T-cell (primary cell): ENCODE results near the gene ATAD3A. TPM values are rescaled to one million over a fixed set of nuclear protein-coding genes. Genes with fewer than 3 reads are reported as not detected.
"Not testable (repeated sequence)": the region's sequence is repeated elsewhere in the genome, so short reads cannot be mapped to it uniquely, and the experiment has no call there.

ENCODE experiments used
- ATAC-seq, 4 experiments: fragments of 200-7000 bp in 3 of 4; fragments of 150-1000 bp in 1 of 4; cut with Tn5 transposase; replicated peaks in 1 of 4; 1 replicate in 3 of 4; 2 replicates in 1 of 4; pipeline ENCODE4 v1.10.0; 2021; ENCODE audit warnings: moderate library complexity in 3 of 4, mild to moderate bottlenecking in 2 of 4, moderate number of reproducible peaks in 1 of 4
- CTCF ChIA-PET, 2 donors: fragments of 300-600 bp; sonication (Branson Sonifier 250); formaldehyde crosslinking; loops; one replicate each; lab custom pipeline; 2022; ENCODE audit warnings: antibody characterized with exemption in 2 of 2; lab: Charles Lee
- POLR2A ChIA-PET, 2 donors: fragments of 300-600 bp; sonication (Branson Sonifier 250); formaldehyde crosslinking; loops; one replicate each; lab custom pipeline; 2022; ENCODE audit warnings: antibody characterized with exemption in 2 of 2; lab: Charles Lee
- DNase-seq, 35 experiments: peaks; one replicate each; pipeline versions ENCODE4 v3.0.0 to v3.0.0-alpha.2; 2013 to 2023
- H3K27ac ChIP-seq: one replicate; pipeline ENCODE4 v1.5.1; 2013; ENCODE audit warnings: low read length
- H3K27me3 ChIP-seq, 2 experiments: replicated peaks in 1 of 2; 1 replicate in 1 of 2; 2 replicates in 1 of 2; pipeline versions ENCODE4 v1.6.1 to v1.7.0; 2013; ENCODE audit warnings: low read length in 1 of 2, mixed read lengths in 1 of 2; ENCODE audit not compliant: control insufficient read depth in 2 of 2, insufficient read depth in 2 of 2; ENCODE audit errors: extremely low read depth in 1 of 2
- H3K36me3 ChIP-seq, 2 donors: 1 replicate in 1 of 2; 2 replicates in 1 of 2; pipeline versions ENCODE4 v1.6.1 to v1.7.0; 2013; ENCODE audit warnings: low read length in 1 of 2; ENCODE audit not compliant: control insufficient read depth in 2 of 2, insufficient read depth in 1 of 2; ENCODE audit errors: extremely low read depth in 1 of 2
- H3K4me1 ChIP-seq, 2 experiments: 1 replicate in 1 of 2; 2 replicates in 1 of 2; pipeline versions ENCODE4 v1.6.1 to v1.7.0; 2013; ENCODE audit warnings: low read length in 2 of 2, mixed read lengths in 1 of 2; ENCODE audit not compliant: insufficient read depth in 2 of 2, control insufficient read depth in 1 of 2; ENCODE audit errors: extremely low read depth in 1 of 2
- H3K4me3 ChIP-seq, 2 donors: 1 replicate in 1 of 2; 2 replicates in 1 of 2; pipeline versions ENCODE4 v1.5.1 to v1.7.0; 2013; ENCODE audit warnings: mild to moderate bottlenecking in 2 of 2, low read length in 1 of 2, moderate library complexity in 1 of 2; ENCODE audit not compliant: control insufficient read depth in 1 of 2; ENCODE audit errors: extremely low read depth in 1 of 2
- H3K9me3 ChIP-seq: 2 replicates; pipeline ENCODE4 v1.7.0; 2013
- H3K27ac Mint-ChIP-seq, 2 donors: one replicate each; pipeline ENCODE4 v1.8.0; 2020 to 2021; ENCODE audit warnings: mild to moderate bottlenecking in 2 of 2, mixed read lengths in 2 of 2
- H3K27me3 Mint-ChIP-seq, 2 donors: one replicate each; pipeline ENCODE4 v1.8.0; 2021 to 2022; ENCODE audit warnings: mixed read lengths in 2 of 2
- H3K36me3 Mint-ChIP-seq: one replicate; pipeline ENCODE4 v1.8.0; 2021; ENCODE audit warnings: mixed read lengths
- H3K4me1 Mint-ChIP-seq, 3 donors: one replicate each; pipeline ENCODE4 v1.8.0; 2020 to 2022; ENCODE audit warnings: mixed read lengths in 3 of 3, mild to moderate bottlenecking in 1 of 3
- H3K4me3 Mint-ChIP-seq, 3 donors: one replicate each; pipeline ENCODE4 v1.8.0; 2020 to 2022; ENCODE audit warnings: mild to moderate bottlenecking in 3 of 3, mixed read lengths in 3 of 3, moderate library complexity in 3 of 3
- H3K9me3 Mint-ChIP-seq, 3 donors: one replicate each; pipeline ENCODE4 v1.8.0; 2020 to 2022; ENCODE audit warnings: mixed read lengths in 3 of 3
- WGBS: methylation state at CpG from one replicate; pipeline ENCODE4 v1.1.5; 2013; ENCODE audit warnings: missing lambda C conversion rate; ENCODE audit not compliant: insufficient coverage; 5-methylcytosine and 5-hydroxymethylcytosine counted together
- total RNA-seq, 35 experiments: library from RNA in 6 of 35; stranded (reverse) in 6 of 35; fragments of 120-200 nt in 1 of 35; gene quantifications; one replicate each; pipeline versions ENCODE4 v1.2.1 to v1.2.4 and lab custom pipeline; 2013 to 2026

ATAD3A gene
- total RNA-seq, 5 donors from 2014 or later (not counting 1 experiment from before 2014, with no cell fraction given): 24.6 to 42.5 (median 31.1) TPM

DNA sequence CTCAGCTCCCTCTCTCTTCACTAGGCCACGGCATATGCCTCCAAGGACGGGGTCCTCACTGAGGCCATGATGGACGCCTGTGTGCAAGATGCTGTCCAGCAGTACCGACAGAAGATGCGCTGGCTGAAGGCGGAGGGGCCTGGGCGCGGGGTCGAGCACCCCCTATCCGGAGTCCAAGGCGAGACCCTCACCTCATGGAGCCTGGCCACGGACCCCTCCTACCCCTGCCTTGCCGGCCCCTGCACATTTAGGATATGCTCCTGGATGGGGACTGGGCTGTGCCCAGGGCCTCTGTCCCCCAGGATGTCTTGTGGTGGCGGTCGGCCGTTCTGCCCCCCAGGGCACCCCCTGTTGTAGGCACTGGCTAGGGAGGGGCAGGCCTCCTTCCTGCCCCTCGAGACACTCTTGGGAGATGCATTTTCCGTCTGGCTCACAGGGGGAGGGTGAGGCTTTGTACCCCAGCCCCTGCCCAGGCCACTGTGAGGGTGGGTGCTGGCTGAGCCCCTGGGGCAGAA is 16.4 kb upstream of the ATAD3A start:
- H3K4me1 Mint-ChIP-seq, H3K4me1 ChIP-seq, DNase-seq, H3K27ac ChIP-seq, H3K27ac Mint-ChIP-seq, H3K27me3 ChIP-seq, H3K27me3 Mint-ChIP-seq, H3K4me3 ChIP-seq, POLR2A ChIA-PET, H3K4me3 Mint-ChIP-seq, H3K9me3 ChIP-seq, ATAC-seq, H3K9me3 Mint-ChIP-seq, CTCF ChIA-PET: not testable (repeated sequence)
- peaks cover 34% of the 10 kb centered on the region for H3K36me3 Mint-ChIP-seq
- 99% methylated on average over 8 of the region's 18 CpGs for WGBS
- H3K36me3 ChIP-seq: peaks cover 16 to 17% of the 10 kb centered on the region in 2 donors

DNA sequence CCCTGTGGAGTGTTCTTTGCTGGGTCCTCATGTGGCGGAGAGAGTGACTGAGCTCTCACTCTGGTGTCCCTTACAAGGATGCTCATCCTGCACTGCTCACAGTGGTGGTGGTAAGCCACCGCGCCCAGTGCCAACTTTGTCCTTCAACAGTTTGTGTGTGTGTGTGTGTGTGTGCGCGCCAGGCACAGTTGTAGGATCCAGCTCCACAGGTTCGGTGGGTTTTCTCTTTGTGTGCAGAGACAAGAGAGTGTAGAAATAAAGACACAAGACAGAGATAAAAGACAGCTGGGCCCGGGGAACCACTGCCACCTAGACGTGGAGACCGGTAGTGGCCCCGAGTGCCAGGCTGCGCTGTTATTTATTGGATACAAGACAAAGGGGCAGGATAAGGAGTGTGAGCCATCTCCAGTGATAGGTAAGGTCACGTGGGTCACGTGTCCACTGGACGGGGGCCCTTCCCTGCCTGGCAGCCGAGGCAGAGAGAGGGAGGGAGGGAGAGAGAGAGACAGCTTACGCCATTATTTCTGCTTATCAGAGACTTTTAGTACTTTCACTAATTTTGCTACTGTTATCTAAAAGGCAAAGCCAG is 7.1 kb upstream of the ATAD3A start:
- Mint-ChIP-seq H3K27ac (peak overlapping the region; percentile 87 to 89), H3K4me1 (peaks cover 8 to 14% (median 9%) of the 10 kb centered on the region in 3 donors), H3K4me3 (peak overlapping the region; percentile 71 to 80 (median 77))
- H3K4me1 ChIP-seq, H3K27me3 ChIP-seq, H3K36me3 ChIP-seq, H3K27me3 Mint-ChIP-seq, H3K9me3 ChIP-seq, H3K36me3 Mint-ChIP-seq, H3K9me3 Mint-ChIP-seq, POLR2A ChIA-PET: not testable (repeated sequence)
- Histone ChIP-seq H3K27ac (peak overlapping the region; percentile 71), H3K4me3 (peak overlapping the region in 1 of 2 donors; percentile 15)
- DNase-seq: peak; percentile 47 to 78 (median 67)
- CTCF ChIA-PET: interaction anchor here (0.6 to 1.2 kb wide), 4 partner anchors 16 to 520 kb away, joined by 3 to 5 read pairs (median 3); no protein-coding TSS in a partner anchor
- 33% methylated on average over 3 of the region's 16 CpGs for WGBS
- peak; percentile 70 to 79 (median 76) for ATAC-seq

DNA sequence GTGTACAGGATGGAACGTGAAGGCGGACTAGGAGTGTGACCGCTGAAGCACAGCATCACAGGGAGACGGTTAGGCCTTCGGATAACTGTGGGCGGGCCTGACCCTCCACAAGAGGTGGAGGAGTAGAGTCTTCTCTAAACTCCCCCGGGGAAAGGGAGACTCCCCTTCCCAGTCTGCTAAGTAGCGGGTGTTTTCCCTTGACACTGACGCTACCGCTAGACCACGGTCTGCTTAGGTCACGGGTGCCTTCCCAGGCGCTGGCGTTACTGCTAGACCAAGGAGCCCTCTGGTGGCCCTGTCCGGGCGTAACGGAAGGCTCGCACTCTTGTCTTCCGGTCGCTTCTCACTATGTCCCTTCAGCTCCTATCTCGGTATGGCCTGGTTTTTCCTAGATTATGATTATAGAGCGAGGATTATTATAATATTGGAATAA is 6.6 kb upstream of the ATAD3A start:
- H3K4me3 ChIP-seq: peak overlapping the region in 1 of 2 donors; percentile 15
- ATAC-seq (peak; percentile 22 to 66 (median 58)), DNase-seq (peak in 5 of 35 experiments; percentile 4 to 23 (median 15))
- H3K27me3 ChIP-seq, H3K4me1 ChIP-seq, H3K9me3 ChIP-seq, H3K27me3 Mint-ChIP-seq, POLR2A ChIA-PET, H3K9me3 Mint-ChIP-seq, H3K36me3 Mint-ChIP-seq, H3K36me3 ChIP-seq: not testable (repeated sequence)
- Mint-ChIP-seq H3K27ac (peak overlapping the region; percentile 87 to 89), H3K4me1 (peaks cover 8 to 14% (median 9%) of the 10 kb centered on the region in 3 donors), H3K4me3 (peak overlapping the region; percentile 71 to 80 (median 77))
- WGBS: no CpG with 5 or more reads among the region's 22 CpGs
- CTCF ChIA-PET: interaction anchor here (0.6 to 1.2 kb wide), 3 partner anchors 15 to 498 kb away, joined by 3 to 5 read pairs (median 3); no protein-coding TSS in a partner anchor
- H3K27ac ChIP-seq: peak overlapping the region; percentile 71

DNA sequence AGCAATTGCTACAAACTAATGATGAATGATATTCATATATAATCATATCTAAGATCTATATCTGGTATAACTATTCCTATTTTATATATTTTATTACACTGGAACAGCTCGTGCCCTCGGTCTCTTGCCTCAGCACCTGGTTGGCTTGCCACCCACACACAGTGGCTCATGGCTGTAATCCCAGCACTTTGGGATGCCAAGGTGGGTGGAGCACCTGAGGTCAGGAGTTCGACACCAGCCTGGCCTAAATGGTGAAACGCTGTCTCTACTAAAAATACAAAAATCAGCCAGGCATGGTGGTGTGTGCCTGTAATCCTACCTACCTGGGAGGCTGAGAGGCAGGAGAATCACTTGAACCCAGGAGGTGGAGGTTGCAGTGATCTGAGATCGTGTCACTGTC is 6.2 kb upstream of the ATAD3A start:
- H3K36me3 ChIP-seq, H3K27me3 Mint-ChIP-seq, POLR2A ChIA-PET, DNase-seq, H3K9me3 ChIP-seq, H3K4me3 ChIP-seq, CTCF ChIA-PET, ATAC-seq, H3K27me3 ChIP-seq, H3K36me3 Mint-ChIP-seq, H3K9me3 Mint-ChIP-seq: not testable (repeated sequence)
- peaks cover 10 to 16% (median 10%) of the 10 kb centered on the region in 3 donors for H3K4me1 Mint-ChIP-seq
- Histone ChIP-seq H3K27ac (peak overlapping the region; percentile 44), H3K4me1 (peaks cover 0 to 10% of the 10 kb centered on the region in 2 experiments)
- peak overlapping the region; percentile 44 to 89 for H3K27ac Mint-ChIP-seq
- H3K4me3 Mint-ChIP-seq: peak overlapping the region; percentile 71 to 80 (median 77)
- 100% methylated on average over 1 of the region's 5 CpGs for WGBS

DNA sequence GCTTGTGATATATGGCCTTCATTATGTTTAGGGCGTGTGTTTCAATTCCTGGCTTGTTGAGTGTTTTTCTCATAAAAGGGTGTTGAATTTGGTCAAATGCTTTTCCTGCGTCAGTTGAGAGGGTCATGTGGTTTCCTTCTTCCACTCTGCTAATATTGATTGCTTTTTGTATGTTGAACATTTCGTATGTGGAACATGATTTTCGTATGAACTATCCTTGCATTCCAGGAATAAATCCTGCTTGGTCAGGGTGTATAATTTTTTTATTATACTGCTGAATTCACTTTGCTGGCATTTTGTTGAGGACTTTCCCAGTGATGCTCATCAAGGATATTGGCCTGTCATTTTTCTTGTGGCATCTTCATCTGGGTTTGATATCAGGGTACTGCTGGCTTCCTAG is 4.7 kb upstream of the ATAD3A start:
- CTCF ChIA-PET: no interaction called here
- peak overlapping the region in 1 of 3 donors; percentile 24 for H3K4me3 Mint-ChIP-seq
- H3K4me1 Mint-ChIP-seq: peaks cover 14 to 21% (median 18%) of the 10 kb centered on the region in 3 donors
- Histone ChIP-seq H3K9me3 (no peaks in the 10 kb centered on the region), H3K27me3 (no peaks in the 10 kb centered on the region), H3K27ac (no peak overlapping the region), H3K4me3 (no peak overlapping the region), H3K4me1 (peaks cover 3 to 14% of the 10 kb centered on the region in 2 experiments), H3K36me3 (no peaks in the 10 kb centered on the region)
- POLR2A ChIA-PET: no interaction called here
- H3K36me3 Mint-ChIP-seq: no peaks in the 10 kb centered on the region
- no CpG with 5 or more reads among the region's 4 CpGs for WGBS
- H3K27me3 Mint-ChIP-seq: no peaks in the 10 kb centered on the region
- no peaks in the 10 kb centered on the region for H3K9me3 Mint-ChIP-seq
- ATAC-seq: no peak
- no peak for DNase-seq
- no peak overlapping the region for H3K27ac Mint-ChIP-seq

DNA sequence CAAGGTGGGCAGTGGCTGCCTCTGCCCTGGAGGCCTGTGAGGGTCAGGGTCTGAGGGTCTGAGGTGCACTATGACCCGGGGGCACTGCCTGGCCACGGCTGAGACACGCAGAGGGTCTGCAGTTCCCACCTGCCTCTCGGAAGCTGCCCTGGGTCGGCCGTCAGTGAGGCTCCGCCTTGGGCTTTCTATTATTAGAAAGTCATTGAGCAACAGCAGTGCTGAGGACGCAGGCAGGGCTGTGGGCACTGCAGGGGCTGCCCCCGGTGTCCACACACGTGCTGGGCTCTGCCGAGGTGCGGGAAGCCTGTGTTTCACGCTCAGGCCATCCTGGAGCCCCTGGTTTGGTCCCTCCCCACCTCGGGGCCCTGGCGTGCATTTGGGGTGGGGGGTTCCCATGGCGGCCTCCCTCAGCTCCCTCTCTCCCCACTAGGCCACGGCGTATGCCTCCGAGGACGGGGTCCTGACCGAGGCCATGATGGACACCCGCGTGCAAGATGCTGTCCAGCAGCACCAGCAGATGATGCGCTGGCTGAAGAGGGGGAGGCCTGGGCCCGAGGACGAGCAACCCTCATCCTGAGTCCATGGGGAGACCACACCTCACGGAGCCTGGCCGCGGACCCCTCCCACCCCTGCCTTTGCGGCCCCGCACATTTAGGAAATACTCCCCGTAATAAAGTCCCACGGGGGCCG is 3.0 kb upstream of the ATAD3A start:
- H3K9me3 Mint-ChIP-seq, H3K27ac ChIP-seq, POLR2A ChIA-PET, ATAC-seq, H3K4me3 Mint-ChIP-seq, H3K4me3 ChIP-seq, H3K27me3 Mint-ChIP-seq, DNase-seq, H3K36me3 Mint-ChIP-seq, CTCF ChIA-PET, H3K36me3 ChIP-seq, H3K27me3 ChIP-seq, H3K27ac Mint-ChIP-seq, H3K9me3 ChIP-seq: not testable (repeated sequence)
- 66% methylated on average over 8 of the region's 34 CpGs for WGBS
- peaks cover 18 to 24% (median 21%) of the 10 kb centered on the region in 3 donors for H3K4me1 Mint-ChIP-seq
- peaks cover 3 to 22% of the 10 kb centered on the region in 2 experiments for H3K4me1 ChIP-seq
